ENCODE results near the gene PRUNE2.
"Not testable (repeated sequence)": the region's sequence is repeated elsewhere in the genome, so short reads cannot be mapped to it uniquely, and the experiment has no call there.

PRUNE2 gene

DNA sequence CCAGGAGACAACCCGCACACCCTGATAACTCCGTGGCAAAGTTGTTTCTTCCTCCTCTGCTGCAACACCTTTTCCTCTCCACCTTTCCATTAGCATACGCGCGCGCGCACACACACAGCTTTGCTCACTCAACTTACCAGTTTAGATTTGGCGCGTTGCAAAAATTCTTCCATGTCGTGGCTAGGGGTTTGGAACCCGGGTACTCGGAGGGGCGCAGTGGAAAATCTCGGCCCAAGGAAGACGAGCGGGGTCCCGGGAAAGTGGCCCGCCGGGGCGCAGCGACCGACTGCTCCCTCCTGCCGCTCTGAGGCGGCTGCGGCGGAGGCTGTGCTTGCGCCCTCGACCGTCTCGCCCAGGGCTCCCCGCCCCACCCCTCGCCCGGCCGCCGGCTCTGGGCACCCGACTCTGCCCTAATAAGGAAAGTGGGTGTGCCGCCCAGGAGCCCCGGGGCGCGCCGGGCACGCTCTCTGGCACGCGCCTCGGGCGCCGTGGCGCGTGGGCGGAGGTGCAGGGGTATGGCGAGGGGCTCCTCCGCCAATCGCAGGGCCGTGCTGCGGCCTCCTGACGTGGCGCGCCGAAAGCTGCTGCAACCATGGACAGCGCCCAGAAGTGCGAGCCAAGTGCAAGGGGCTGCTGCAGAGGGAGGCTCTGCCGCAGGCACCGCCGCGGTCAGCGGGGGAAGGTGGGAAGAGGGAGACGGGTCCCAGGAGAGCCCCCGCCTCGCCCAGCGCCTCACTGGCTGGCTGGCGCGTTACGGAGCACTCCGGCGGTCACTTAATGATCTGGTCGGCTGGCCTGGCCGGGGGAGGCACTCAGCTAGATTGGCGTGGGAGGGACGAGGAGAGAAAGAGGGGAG, at the start of gene PRUNE2:
PRUNE2 (minus strand) TSS at position 324 of the 856 bp plus-strand sequence; CDS start at position 173, 151 bp downstream.
- DNase-seq (ENCODE audit: low read depth in 2 of 2): no peak

GRCh38 chr9:76955406-76955805, 49.5 kb upstream of the PRUNE2 start:
- not testable (repeated sequence) for DNase-seq (ENCODE audit: low read depth in 2 of 2)

DNA sequence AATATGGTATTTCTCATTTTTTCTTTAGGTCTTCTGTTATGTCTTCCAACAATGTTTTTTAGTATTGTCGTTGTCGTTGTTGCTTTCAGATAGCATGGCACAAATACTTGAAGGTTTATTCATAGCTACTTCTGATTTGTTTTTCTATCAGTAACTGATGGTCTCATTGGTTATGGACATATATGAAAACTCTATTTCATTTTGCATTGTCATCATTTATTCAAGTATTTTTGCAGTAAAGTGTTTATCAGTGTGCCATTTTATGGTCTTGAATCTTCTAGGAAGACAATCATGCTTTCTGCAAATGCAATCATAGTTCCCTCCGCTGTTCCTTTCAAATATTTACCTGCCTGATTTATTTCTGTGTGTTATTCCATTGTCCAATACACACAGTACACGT, 44.0 kb upstream of the PRUNE2 start:
- no peak for DNase-seq (ENCODE audit: low read depth in 2 of 2)

- no peak for DNase-seq (ENCODE audit: low read depth in 2 of 2)
Observed at GRCh38 chr9:76944011-76944410, 38.1 kb upstream of the PRUNE2 start.

DNA sequence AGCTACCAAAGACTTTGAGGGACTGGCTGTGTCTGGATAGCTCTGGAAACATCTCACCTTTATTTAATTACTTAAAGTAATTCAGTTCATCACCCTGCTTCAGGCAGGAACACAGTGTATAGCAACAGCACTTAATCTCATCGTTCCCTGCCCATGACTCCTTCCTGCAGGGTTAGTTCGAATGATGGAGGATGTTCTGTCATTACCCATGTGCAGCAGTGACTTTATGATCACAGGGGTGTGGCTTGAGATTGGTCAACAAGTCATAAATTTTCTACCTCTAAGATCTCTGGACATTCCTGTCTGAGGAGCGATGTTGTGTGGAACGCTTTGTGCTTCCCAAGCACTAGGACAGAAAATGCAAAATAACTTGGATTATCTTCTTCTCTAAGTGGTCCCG, 37.1 kb upstream of the PRUNE2 start:
- DNase-seq (ENCODE audit: low read depth in 2 of 2): no peak

DNA sequence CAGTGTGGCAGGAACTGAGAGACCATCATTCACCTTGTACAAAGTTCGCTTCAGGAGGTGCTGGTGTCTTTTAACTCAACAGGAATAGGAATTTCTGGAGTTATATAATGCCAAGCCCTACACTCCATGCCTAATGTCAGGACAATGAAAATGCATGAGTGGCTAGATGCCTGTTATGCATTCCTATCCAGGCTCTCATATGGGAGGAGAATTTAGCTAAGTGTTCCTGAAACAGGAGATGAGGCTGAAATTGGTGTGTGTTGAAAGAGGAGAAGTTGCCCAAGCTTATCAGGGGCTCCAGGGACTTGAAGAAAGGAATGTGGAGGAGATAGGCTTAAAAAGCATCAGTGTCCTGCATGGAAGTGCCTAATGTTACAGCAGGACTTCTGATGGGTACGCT, 26.8 kb upstream of the PRUNE2 start:
- DNase-seq (ENCODE audit: low read depth in 2 of 2): no peak

DNA sequence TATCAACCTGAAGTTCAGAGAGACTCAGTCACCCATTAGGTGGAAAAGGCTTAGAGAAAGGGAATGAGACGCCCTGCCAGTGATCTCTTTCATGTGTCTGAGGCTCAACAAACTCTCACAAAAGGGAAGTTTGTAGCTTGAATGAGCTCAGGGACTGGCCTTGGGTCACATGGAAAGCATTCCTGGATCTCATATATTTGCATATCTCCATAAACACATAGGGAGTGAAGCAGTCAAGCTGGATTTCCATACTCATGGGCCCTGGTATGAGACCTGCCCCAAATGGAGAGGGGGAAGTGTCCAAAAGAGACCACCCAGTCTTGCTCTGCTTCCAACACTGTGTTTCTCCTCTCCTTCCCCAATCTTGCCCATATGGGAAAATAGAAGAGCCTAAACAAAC, 26.4 kb upstream of the PRUNE2 start:
- DNase-seq (ENCODE audit: low read depth in 2 of 2): no peak

DNA sequence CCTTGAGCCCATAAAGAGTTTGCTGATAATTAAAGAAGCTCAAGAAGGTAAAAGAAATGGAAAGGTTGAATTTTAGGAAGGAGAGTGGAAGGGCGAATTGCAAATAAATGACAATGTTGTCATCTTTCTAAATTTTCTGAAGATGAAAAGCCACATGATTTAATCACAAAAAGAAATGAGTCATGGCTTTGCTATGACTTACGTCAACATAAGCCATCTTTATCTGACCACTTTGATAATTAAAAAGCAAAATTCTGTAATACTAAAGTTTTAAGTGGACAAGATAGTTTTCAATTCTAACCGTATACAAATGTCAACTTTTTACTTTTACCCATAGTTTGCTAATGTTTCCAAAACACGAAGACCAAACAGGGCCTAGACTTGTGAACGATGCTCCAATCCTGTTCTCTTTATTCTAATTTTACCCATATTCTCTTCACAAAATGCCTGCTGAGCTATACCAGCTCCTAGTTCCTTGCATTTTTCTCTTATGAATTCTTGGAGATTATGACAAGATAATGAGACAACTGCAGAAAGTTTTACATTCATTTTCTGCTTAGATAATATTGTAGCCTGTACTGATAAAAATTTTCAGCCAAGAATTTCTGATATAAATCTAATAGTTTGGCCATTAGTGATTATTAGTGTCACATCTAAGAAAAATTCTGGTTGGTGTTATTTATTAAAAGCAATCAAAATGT, 21.8 kb upstream of the PRUNE2 start:
- DNase-seq (ENCODE audit: low read depth in 2 of 2): no peak

- no peak for DNase-seq (ENCODE audit: low read depth in 2 of 2)
Observed at GRCh38 chr9:76926846-76927245, 20.9 kb upstream of the PRUNE2 start.

- no peak for DNase-seq (ENCODE audit: low read depth in 2 of 2)
Observed at GRCh38 chr9:76926324-76926741, 20.4 kb upstream of the PRUNE2 start.

GRCh38 chr9:76921165-76921564, 15.3 kb upstream of the PRUNE2 start:
- no peak for DNase-seq (ENCODE audit: low read depth in 2 of 2)

DNA sequence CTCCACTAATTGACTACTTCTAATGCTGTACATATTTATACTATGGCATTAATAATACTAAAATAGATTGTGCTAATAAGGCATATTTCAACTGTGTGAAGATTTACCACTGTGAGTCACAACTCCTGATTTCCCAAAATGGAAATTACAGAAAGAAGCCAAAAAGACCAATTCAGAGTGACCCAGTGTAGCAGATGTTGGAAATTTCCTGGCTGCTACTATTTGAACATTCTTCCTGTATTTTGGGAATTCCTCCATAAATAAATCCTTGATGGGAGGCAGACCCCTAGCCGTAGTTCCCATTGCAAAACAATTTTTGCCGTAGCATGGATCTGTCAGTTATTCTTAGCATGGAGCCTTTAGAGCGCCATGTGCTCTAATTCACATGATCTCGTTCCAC, 11.4 kb upstream of the PRUNE2 start:
- no peak for DNase-seq (ENCODE audit: low read depth in 2 of 2)

- no peak for DNase-seq (ENCODE audit: low read depth in 2 of 2)
Observed at GRCh38 chr9:76916231-76916630, 10.3 kb upstream of the PRUNE2 start.

- DNase-seq (ENCODE audit: low read depth in 2 of 2): no peak
Observed at GRCh38 chr9:76913467-76913866, 7.6 kb upstream of the PRUNE2 start.

DNA sequence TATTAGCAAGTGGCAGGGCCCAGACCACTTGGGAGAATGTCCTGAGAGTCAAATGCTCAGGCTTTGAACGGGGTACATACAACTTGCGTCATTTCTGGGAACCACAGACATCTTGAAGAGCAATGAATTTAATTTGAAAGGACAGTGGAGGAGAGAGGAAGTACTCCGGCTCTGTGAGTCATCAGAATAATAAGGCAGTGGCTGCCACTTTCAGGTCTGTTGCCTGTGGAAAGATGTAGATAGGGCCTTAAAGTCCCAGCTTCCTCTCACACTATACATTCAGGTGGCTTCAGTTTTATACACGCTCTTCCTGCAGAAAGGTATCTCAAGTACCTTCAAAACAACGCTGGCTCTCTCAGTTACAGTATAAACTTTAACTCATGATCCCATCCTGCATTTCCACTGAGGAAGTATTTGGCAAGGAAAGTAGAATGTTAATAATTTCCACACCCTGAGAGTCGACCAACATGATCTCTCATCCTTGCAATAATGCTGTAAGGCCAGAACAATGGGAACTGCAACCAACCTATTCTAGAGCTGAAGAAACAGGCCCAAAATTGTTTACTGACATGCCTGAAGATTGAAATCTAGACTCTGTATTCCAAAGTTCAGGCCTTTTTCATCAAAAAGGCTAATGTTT, 6.8 kb upstream of the PRUNE2 start:
- no peak for DNase-seq (ENCODE audit: low read depth in 2 of 2)

GRCh38 chr9:76911971-76912370, 6.1 kb upstream of the PRUNE2 start:
- no peak for DNase-seq (ENCODE audit: low read depth in 2 of 2)

- DNase-seq (ENCODE audit: low read depth in 2 of 2): no peak
Observed at GRCh38 chr9:76910861-76911260, 4.9 kb upstream of the PRUNE2 start.

DNA sequence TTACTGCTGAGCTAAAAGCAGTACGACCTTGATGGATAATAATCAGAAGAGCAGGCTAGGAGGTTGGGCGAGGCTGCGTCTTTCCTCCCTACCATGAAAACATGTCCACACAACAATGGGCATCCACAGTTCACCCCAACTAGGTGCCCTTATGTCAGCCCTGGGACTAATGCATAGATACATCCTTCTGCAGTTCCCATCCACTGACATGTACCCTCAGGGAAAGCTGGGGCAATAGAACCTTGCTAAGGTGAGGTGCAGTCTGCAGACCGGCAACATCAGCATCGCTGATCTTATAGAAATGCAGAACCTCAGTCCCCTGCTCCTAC, 697 bp upstream of the PRUNE2 start:
- no peak for DNase-seq (ENCODE audit: low read depth in 2 of 2)

DNA sequence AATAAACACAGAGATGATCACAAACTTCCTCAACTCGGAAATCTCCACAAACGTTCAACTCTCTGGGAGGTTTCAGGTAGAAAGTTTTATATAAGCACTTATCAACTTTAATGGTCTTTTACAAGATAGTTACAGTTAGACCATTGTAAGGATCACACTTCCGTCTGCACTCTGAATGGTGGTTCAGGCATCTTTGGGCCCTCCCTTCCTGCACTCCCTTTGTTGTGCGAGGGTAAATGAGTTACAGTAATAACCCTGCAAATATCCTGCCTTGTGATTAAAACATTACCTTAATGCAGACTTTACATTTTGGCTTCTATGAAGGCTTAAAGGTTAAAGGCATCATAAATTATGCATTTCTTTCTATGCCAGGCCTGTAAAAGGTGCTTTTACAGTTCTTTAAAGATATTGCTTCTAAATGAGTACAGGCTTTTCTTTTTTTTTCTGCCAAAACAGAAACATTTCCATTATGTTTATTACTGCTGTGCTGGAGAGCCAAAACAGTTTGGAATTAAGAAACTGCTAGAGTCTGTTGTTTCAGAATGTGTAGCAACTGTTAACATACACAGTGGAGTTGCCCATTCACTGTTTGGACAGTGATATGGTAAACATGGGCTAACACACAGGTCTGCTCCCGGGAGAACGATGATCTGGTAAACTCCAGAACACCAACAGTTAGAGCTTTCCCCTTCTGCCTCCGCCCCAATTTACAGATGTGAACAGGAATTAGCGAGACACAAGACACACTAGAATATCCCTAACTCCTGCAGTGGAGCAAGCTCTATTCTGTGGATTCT, 1.1 kb downstream of the PRUNE2 start:
- DNase-seq (ENCODE audit: low read depth in 2 of 2): no peak

GRCh38 chr9:76902395-76902794, 3.5 kb downstream of the PRUNE2 start:
- DNase-seq (ENCODE audit: low read depth in 2 of 2): no peak

- DNase-seq (ENCODE audit: low read depth in 2 of 2): no peak
Observed at GRCh38 chr9:76901801-76902200, 4.1 kb downstream of the PRUNE2 start.

- no peak for DNase-seq (ENCODE audit: low read depth in 2 of 2)
Observed at GRCh38 chr9:76900884-76901440, 5.0 kb downstream of the PRUNE2 start.
